ENCODE data around the gene GRM6. TPM values are rescaled to one million over a fixed set of nuclear protein-coding genes. Genes with fewer than 3 reads are reported as not detected.

Gene GRM6
- total RNA-seq, 1 experiment from 2014 or later: not detected

- H3K27ac ChIP-seq: no peak overlapping the region
- H3K4me3 ChIP-seq: no peak overlapping the region
- H3K36me3 ChIP-seq: no peaks in the 10 kb centered on the region
- H3K27me3 ChIP-seq: no peaks in the 10 kb centered on the region
- H3K9me3 ChIP-seq (replicated peaks): peaks cover 27% of the 10 kb centered on the region
- H3K4me1 ChIP-seq: no peaks in the 10 kb centered on the region
- no peak for DNase-seq
Observed at GRCh38 chr5:178931846-178932760, 63.0 kb downstream of the GRM6 start.

Other genes starting within 250 kb of the GRM6 start
- 14.0 and 16.9 TPM in 2 replicates for gene ZNF354B, start 135.4 kb downstream of the GRM6 start, total RNA-seq (2014; rRNA removed; shearing (Covaris generic))
- gene ZFP2, start 99.4 kb downstream of the GRM6 start, total RNA-seq (2014; rRNA removed; shearing (Covaris generic)): 0.23 and 0.28 TPM in 2 replicates
- gene ZNF454, start 54.1 kb downstream of the GRM6 start, total RNA-seq (2014; rRNA removed; shearing (Covaris generic)): not detected in 2 replicates
- gene ZNF879, start 28.5 kb upstream of the GRM6 start, total RNA-seq (2014; rRNA removed; shearing (Covaris generic)): 3.9 and 5.5 TPM in 2 replicates
- gene ZNF354C, start 65.1 kb upstream of the GRM6 start, total RNA-seq (2014; rRNA removed; shearing (Covaris generic)): 14.9 and 15.8 TPM in 2 replicates

Measured in SJCRH30 (cell line).